HG02852 (cell line): ENCODE results near the gene ZFYVE9.

ENCODE experiments used
- ATAC-seq: cut with Tn5 transposase; IDR thresholded peaks from one replicate; pipeline ENCODE4 v1.9.1; 2021; ENCODE audit warnings: mild to moderate bottlenecking, moderate library complexity; ENCODE audit not compliant: unreplicated experiment

The ZFYVE9 gene

DNA sequence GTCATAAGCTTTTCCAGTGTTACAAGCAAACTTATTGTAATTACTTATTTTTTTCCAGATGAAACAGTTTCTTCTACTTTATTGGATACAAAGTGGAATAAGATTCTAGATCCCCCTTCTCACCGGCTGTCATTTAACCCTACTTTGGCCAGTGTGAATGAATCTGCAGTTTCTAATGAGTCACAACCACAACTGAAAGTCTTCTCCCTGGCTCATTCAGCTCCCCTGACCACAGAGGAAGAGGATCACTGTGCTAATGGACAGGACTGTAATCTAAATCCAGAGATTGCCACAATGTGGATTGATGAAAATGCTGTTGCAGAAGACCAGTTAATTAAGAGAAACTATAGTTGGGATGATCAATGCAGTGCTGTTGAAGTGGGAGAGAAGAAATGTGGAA lies 95.5 kb downstream of the ZFYVE9 start:
- ATAC-seq: no peak

DNA sequence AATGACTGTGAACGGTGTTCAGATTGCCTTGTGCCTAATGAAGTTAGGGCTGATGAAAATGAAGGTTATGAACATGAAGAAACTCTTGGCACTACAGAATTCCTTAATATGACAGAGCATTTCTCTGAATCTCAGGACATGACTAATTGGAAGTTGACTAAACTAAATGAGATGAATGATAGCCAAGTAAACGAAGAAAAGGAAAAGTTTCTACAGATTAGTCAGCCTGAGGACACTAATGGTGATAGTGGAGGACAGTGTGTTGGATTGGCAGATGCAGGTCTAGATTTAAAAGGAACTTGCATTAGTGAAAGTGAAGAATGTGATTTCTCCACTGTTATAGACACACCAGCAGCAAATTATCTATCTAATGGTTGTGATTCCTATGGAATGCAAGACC lies 96.6 kb downstream of the ZFYVE9 start:
- no peak for ATAC-seq

DNA sequence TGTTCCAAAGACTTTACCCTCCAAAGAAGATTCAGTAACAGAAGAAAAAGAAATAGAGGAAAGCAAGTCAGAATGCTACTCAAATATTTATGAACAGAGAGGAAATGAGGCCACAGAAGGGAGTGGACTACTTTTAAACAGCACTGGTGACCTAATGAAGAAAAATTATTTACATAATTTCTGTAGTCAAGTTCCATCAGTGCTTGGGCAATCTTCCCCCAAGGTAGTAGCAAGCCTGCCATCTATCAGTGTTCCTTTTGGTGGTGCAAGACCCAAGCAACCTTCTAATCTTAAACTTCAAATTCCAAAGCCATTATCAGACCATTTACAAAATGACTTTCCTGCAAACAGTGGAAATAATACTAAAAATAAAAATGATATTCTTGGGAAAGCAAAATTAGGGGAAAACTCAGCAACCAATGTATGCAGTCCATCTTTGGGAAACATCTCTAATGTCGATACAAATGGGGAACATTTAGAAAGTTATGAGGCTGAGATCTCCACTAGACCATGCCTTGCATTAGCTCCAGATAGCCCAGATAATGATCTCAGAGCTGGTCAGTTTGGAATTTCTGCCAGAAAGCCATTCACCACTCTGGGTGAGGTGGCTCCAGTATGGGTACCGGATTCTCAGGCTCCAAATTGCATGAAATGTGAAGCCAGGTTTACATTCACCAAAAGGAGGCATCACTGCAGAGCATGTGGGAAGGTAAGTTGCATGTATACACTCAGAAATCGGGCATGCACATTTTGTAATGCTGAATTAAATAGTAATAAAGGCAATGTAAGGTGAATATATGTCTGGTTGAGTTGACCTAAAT lies 97.2 kb downstream of the ZFYVE9 start:
- no peak for ATAC-seq

DNA sequence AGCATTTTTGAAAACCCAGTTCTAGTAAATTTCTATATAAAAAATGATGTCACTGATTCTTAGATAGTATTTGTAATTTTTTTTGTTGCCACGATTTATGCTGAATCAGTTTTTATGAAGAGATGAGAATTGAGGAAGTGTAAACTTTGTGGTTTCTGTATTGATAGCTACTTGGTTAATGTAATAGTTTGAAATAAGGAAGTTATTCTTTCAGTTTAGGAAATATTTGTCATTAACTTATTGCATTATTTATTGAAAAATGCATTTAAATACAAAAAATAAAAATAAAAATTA lies 97.8 kb downstream of the ZFYVE9 start:
- no peak for ATAC-seq

DNA sequence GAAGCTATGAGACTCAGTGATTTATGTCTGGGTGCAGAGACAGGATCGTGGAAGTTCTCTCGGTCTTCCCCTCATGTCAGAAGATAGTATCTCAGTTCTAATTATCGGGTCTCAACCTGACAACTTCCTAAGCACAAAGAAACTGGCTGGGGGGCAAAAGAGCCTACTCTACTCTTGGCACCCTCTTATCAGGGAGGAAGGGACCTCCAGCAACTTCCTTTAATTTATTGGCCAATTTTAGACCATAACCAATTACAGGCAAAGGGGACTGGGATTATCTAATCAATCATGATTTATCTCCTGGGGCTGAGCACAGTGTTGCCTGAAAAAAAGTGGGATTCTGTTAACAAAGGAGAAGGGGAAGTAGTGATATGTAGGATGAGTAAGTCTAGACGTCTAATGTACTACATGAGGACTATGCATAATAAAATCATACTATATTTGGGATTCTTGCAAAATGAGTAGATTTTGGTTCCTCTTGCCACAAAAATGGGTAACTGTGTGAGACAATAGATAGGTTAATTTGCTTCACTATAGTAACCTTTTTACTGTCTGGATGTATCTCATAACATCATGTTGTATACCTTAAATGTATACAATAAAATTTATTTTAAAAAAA lies 98.8 kb downstream of the ZFYVE9 start:
- no peak for ATAC-seq

DNA sequence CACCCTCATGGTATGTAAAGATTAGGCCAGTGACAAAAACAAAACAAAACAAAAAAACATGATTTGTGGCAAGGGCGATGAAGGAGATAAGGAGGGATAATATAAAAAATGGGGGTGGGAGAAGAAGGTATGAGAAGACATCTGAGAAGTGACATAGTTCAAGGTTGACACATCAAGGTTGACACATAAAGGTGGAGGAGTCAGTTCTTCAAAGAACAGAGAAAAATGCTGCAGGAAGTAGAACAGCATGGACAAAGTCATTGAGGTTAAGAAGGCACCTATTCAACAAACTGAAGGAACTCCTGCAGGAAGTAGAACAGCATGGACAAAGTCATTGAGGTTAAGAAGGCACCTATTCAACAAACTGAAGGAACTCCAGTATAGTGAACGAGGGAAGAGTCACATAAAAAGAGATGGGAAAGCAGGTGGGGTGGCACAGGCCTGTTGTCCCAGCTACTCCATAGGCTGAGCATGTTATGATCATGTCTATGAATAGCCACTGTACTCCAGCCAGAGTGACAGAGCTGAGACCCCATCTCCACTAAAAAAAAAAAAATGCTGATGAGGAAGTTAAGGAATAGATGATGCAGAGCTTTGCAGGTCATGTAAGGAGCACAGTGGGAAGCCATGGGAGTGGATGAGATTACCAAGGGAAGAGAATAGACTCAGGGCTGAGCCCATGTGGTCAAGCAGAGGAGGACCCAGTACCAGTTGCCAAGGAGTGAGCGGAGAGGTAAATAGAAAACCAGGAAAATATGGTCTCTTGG lies 101.5 kb downstream of the ZFYVE9 start:
- no peak for ATAC-seq

DNA sequence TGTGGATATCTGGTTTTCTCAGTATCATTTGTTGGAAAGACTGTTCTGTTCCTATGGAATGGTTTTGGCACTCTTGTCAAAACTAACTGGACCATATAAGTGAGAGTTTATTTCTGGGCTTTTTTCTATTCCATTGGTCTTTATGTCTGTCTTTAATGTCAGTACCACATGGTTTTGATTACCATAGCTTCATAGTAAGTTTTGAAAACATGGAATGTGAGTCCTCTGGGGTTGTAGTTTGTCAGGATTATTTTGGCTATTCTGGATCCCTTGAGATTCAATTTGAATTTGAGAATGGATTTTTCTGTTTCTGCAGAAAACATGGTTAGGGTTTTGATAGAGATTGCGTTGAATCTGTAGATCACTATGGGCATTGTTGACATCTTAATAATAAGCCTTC lies 107.9 kb downstream of the ZFYVE9 start:
- no peak for ATAC-seq

DNA sequence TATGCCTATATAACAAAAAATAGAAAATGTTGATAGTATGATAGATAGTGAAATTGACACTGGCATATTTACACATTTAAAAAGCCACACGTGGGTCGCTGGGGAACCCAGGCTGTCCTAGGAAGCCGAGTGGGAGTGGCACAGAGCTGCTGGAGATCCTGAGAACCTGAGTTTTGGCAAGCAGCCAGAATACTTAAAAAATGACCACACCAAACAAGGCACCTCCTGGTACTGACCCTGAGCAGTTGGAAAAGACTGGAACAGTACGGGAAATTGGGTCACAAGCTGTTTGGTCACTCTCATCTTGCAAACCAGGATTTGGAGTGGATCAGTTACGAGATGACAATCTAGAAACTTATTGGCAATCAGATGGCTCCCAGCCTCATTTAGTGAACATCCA lies 111.5 kb downstream of the ZFYVE9 start:
- ATAC-seq: no peak

DNA sequence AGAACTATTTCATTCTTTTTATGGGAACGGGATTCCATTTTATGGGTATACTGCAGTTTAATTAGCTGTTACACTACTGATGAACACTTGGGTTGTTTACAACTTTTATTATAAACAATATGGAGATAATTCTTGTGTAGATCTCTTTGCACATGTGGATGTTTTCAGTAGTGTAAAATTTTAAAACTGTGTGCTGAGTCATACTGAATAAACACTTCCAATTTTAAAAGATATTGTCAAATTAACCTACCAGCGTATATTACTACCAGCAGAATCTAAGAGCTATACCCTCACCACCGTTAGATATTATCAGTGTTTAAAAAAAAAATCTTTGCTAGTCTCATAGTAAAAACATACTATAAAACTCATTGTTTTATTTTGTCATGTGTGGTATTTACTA lies 118.0 kb downstream of the ZFYVE9 start:
- ATAC-seq: no peak

DNA sequence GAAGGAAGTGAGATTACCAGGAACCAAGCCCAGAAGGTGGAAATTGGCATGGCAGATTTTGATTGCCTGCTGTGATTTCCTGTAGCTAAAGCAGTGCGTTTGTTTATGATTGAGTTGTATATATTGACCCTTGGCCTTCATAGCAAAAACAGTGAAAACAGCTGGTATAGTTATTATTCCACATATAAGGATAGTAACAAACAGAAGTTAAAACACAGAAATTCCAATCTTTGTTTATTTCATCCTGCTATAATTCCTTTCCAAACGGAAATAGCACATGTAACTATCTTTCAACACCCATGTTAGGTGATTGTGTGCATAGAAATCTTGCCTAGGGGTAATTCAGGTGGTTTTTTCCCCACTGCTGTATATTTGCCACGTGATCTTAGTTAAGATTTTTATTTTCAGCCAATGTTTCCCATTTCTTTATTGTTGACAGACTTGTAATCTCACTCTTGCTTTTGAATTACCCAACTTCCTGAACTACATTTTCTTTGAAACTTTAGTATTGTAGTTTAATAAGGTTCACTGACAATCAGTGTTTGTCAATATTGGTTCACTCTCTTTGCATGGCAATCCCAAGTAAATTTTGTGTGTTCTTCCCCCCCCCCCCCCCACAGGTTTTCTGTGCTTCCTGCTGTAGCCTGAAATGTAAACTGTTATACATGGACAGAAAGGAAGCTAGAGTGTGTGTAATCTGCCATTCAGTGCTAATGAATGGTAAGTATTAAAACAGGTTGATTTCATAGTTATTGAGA lies 121.4 kb downstream of the ZFYVE9 start:
- no peak for ATAC-seq

DNA sequence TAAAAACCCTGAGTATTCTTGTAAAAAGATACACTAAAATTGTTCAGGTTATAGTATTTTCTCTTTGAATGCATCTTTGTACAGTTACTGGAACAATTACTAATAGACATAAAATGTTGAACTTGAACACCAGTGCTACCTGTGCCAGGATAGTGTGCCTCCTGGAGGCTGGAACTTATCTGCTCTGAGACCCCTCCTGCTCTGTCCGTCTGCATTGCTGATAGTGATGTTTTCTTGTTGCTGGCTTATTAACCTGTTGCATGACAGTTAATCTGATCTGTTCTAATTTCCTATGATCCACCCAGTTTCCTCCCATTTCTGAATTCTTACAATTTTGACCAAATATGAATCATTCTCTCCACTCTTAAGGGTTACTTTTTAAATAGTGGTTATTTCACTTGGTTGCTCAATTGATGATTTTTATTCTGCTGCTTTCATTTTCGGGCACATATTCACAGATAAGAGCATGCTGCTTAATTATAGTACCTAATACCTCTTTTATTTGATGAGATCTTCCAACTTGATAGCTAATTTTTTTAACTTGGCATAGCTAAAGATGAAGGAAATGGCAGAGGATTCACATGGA lies 122.7 kb downstream of the ZFYVE9 start:
- no peak for ATAC-seq

DNA sequence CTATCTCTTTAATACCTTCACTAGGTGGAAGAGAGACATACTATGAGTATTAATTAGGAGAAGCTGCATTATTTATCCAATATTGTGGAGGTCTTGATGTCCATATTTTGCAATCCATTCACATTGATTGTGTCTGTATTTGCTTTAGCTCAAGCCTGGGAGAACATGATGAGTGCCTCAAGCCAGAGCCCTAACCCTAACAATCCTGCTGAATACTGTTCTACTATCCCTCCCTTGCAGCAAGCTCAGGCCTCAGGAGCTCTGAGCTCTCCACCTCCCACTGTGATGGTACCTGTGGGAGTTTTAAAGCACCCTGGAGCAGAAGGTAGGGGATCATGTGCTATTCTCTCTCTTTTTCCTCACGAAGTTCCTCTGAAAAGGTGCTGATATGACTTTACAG lies 124.6 kb downstream of the ZFYVE9 start:
- ATAC-seq: no peak

DNA sequence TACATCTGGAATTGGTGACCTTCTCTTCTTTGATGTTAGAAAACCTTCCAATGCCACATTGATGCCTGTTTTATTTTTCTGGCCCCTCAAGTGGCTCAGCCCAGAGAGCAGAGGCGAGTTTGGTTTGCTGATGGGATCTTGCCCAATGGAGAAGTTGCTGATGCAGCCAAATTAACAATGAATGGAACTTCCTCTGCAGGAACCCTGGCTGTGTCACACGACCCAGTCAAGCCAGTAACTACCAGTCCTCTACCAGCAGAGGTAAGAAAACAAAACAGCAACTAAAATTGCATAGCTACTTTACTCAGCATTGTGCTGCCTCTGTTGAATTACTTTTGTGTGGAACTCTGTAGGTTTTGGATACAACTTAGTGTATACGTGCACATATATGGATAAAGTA lies 126.5 kb downstream of the ZFYVE9 start:
- ATAC-seq: no peak

DNA sequence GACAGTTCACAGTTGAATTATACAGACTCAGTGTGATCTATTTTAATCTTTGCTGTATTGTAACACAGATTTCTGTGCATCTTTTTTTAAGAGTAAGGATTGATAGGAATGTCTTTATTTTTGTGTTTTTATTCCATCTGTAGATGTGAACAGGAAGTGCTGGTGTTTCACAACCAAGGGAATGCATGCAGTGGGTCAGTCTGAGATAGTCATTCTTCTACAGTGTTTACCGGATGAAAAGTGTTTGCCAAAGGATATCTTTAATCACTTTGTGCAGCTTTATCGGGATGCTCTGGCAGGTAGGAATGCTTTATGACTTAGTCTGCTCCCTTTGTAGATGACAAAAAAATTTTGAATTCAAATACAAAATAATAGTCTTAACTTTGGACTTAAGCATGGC lies 139.6 kb downstream of the ZFYVE9 start:
- ATAC-seq: no peak

DNA sequence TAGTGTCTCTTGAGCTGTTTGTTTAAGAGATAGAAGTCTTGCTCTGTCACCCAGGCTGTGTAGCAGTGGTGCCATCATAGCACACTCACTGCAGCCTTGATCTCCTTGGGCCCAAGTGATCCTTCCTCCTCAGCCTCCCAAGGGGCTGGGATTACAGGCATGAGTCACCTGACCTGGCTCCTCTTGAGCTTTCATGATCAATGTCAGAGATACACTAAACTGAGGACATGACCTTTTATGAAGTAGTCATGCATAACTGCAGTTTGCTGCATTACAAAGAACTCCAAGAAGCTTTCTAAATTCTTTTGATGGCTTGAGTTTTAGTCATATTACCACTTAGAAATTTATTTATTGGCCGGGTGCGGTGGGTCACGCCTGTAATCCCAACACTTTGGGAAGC lies 146.4 kb downstream of the ZFYVE9 start:
- ATAC-seq: no peak

DNA sequence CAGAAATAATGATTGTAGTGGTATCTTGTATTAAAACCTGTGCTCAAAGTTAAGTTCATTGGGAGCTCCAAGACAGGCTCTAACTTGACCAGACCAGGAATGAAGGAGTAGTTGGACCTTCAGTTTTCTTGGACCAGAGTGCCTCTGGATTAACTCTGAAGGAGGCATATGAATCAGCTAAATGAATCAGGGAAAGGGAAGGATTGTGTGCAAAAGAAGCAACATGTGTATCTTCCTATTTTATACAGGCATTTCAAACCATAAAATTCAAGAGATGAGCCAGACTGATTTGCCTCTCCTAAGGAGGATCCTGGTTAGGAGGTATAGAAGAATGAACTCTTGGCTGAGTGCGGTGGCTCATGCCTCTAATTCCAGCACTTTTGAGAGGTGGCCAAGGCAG lies 152.7 kb downstream of the ZFYVE9 start:
- ATAC-seq: no peak

DNA sequence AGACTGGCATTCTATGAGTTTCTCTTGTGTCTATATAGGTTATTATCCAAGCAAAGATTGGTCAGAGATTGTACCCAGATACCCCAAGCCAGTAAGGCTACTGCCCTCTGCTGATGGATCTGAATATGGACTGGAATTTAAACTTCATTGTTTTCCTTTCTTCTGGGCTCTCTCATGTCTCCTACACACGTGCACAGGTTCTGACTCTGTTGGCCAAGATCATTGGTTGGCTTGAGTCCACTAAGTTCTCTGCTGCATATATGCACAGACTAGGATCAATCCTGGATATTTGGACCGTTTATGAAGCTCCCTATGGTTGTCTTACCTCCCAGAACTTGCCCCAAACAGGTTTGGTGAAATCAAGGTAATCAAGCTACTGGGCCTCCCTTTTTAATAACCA lies 154.5 kb downstream of the ZFYVE9 start:
- no peak for ATAC-seq

DNA sequence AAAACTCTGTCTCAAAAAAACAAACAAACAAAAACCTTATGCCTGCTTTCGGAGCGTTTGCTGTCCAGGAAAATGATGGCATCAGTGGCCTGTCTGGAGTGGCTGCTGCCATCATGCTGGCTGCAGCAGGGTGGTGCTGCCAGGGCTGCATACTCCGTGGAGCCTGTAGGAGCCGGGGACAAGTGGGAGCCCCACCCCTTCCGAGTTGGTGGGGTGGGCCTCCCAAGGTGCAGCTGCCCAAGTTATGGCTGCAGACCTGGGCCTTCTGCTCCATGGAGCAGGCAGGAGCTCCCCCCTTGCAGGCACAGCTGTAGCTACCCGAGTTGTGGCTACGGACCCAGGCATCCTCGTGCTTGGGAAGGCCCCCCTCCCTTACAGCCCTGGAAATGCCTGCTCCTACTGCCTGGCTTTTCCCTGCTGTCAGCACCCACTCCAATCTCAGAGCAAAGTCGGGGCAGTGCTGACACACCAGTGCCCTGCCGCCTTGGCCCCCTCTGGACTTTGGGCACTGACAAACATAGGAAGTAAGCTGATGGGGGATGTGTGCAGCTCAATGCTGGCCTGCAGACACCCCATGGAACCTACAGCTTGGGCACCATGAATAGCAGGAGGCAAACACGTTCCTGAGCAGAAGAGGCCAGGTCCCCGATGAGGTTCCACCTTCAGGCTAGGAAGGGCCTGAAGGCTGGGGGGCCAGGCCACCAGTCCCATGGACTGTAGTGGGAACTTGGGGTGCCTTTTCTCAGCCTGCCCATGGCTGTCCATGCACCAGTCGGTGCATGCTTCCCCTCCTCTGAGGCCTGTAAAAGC lies 163.7 kb downstream of the ZFYVE9 start:
- no peak for ATAC-seq

DNA sequence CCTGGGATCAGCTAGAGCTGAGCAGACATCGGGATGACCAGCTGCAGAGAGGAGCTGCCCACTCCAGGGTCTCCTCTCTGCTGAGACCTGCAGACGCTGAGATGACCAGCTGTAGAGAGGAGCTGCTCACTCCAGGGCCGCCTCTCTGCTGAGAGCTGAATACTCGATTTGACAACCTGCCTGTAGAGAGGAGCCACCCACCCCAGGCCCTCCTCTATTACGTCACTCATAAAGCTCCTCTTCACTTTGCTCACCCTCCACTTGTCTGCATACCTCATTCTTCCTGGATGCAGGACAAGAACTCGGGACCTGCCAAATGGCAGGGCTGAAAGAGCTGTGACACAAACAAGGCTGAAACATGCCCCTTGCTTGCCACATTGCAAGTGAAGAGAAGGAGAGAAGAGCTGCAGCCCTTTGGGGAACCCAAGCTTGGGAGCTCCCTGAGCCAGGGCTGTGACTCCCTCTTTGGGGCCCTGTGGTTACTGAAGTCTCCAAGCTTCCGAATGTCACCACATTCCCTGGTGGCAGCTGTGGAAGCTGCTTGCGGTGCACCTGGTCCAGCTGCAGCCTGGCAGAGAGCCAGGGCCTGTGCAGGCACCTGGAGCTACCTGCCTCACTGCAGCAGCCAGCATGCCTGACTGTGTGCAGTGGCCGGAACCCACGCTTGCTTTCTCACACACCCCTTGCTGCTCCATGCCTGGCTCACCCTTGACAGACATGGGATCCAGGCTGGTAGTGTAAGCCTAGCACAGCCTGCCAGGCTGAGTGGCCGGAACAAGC lies 164.5 kb downstream of the ZFYVE9 start:
- no peak for ATAC-seq

DNA sequence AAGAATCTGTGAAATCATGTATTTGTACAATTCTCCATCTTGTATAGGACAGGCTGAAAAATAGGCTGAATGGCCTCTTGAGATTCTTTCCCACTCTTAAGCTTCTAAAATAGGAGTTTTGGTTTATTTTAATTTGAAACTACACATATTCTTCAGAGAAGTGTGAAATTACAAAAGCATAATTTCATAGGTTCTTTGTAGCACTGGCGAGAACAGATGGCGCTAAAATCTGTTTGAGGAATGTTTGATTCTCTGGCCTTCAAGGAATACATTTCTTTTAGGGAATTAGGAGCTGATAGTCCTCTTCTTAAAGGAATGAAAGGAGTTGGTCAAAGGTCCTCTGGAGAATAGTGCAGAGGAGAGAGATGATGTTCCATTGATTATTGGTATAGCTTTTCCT lies 179.2 kb downstream of the ZFYVE9 start:
- ATAC-seq: no peak
